Ishikawa (cell line): ENCODE measurements around the gene DPYSL4.

Experiments
- FOXM1 ChIP-seq: IDR thresholded peaks from 2 replicates; pipeline ENCODE4 v1.6.1; 2012; ENCODE audit warnings: low read depth, borderline replicate concordance
- MAX ChIP-seq: IDR thresholded peaks from 2 replicates; pipeline ENCODE4 v1.6.1; 2012
- RAD21 ChIP-seq: IDR thresholded peaks from 2 replicates; pipeline ENCODE4 v1.6.1; 2012; ENCODE audit warnings: low read depth
- REST ChIP-seq: IDR thresholded peaks from 2 replicates; pipeline ENCODE4 v1.6.1; 2012; ENCODE audit warnings: low read depth, mild to moderate bottlenecking
- TAF1 ChIP-seq: IDR thresholded peaks from 2 replicates; pipeline ENCODE4 v1.6.1; 2012; ENCODE audit warnings: low read depth, mild to moderate bottlenecking

- TF ChIP-seq RAD21 = no peak
- TF ChIP-seq FOXM1 = no peak
- no peak for TF ChIP-seq TAF1
- no peak for TF ChIP-seq REST
- TF ChIP-seq MAX = no peak
These were observed 7.8 kb upstream of the DPYSL4 start for GRCh38 chr10:132178672-132179545.
